ENCODE measurements around the gene LHX2. TPM values are rescaled to one million over a fixed set of nuclear protein-coding genes. Genes with fewer than 3 reads are reported as not detected.

Gene LHX2
- total RNA-seq, 2 experiments from 2014 or later, result not detected

GRCh38 chr9:124001866-124002525 lies 9.6 kb upstream of the LHX2 start:
- peaks cover 32% of the 10 kb centered on the region for H3K4me1 Mint-ChIP-seq
- CTCF ChIA-PET, result interaction anchor here (0.5 to 0.6 kb wide), 2 partner anchors 145 to 614 kb away, joined by 3 read pairs; no protein-coding TSS in a partner anchor
- H3K4me3 Mint-ChIP-seq, result no peak overlapping the region
- H3K36me3 Mint-ChIP-seq (ENCODE audit: low read depth), result peaks cover 1% of the 10 kb centered on the region
- POLR2A ChIA-PET, result no interaction called here
- no peak overlapping the region for H3K27ac Mint-ChIP-seq
- DNase-seq, result no peak
- no peaks in the 10 kb centered on the region for H3K9me3 Mint-ChIP-seq
- peaks cover 91% of the 10 kb centered on the region for H3K27me3 Mint-ChIP-seq

DNA sequence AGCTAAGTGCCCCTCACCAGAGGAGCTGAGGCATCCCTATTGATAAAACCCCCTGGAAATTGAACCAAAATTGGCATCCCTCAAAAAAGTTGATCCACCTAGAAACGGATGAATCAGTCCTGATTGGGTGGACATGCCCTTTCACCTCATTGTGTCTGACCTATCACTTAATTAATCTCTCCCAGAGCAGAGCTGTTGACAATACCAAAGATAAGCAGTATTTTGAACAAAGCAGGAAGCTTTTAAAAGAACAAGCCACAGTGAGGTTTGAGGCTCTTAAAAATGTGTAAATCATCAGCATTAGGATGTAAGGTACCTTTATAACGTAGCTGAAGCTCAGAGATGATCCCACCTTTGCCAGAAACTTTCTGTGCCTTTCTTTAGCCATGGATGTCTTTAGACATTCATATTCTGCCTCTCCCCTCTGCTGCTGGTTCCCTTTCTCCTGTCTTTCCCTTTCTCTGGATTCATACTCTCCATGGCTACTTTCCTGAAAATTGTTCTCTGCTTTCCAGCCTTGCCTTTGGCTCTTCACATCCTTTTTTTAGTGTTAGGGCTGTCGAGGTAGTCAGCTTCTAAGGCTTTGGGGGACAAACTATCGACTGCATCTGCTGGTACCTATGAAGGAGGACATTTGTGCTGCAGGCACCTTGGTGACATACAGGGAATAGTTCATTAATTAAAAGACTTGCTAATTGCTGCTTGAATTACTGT lies 7.8 kb upstream of the LHX2 start:
- ChIA-PET CTCF (interaction anchor here (0.8 kb wide), 1 partner anchor 10 kb away, joined by 3 read pairs; no protein-coding TSS in a partner anchor), POLR2A (no interaction called here)
- DNase-seq, result no peak
- no peak overlapping the region for H3K4me3 Mint-ChIP-seq
- peaks cover 1% of the 10 kb centered on the region for H3K36me3 Mint-ChIP-seq (ENCODE audit: low read depth)
- peaks cover 21% of the 10 kb centered on the region for H3K4me1 Mint-ChIP-seq
- H3K9me3 Mint-ChIP-seq, result no peaks in the 10 kb centered on the region
- H3K27me3 Mint-ChIP-seq, result peaks cover 86% of the 10 kb centered on the region
- no peak overlapping the region for H3K27ac Mint-ChIP-seq

DNA sequence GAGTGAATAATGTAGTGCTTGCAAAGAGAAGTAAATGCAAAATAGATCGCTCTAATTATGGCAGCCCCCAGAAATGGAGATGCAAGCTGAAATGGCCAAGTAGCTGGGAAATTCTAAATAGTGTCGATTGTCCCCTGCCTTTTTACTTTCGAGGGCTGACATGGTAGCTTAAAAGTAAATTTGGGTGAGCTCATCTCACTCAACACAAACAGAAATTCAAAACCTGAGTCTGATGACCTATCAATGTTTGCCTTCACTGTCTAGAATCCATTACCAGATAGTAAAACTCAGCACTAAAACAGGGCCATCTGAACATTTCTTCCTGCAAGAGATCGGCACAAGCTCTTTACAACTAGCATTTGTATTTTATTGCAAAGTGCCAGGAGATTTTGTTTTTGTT lies 7.0 kb upstream of the LHX2 start:
- Mint-ChIP-seq H3K27ac (no peak overlapping the region), H3K4me1 (peaks cover 19% of the 10 kb centered on the region), H3K36me3 (ENCODE audit: low read depth) (peaks cover 1% of the 10 kb centered on the region), H3K9me3 (peaks cover 3% of the 10 kb centered on the region), H3K27me3 (peaks cover 88% of the 10 kb centered on the region), H3K4me3 (no peak overlapping the region)
- ChIA-PET POLR2A (no interaction called here), CTCF (interaction anchor here (0.8 to 1.2 kb wide), 3 partner anchors 9 to 36 kb away, joined by 3 read pairs; no protein-coding TSS in a partner anchor)
- no peak for DNase-seq

- peaks cover 94% of the 10 kb centered on the region for H3K27me3 Mint-ChIP-seq
- H3K4me3 Mint-ChIP-seq, result no peak overlapping the region
- DNase-seq, result no peak
- H3K4me1 Mint-ChIP-seq, result peaks cover 21% of the 10 kb centered on the region
- POLR2A ChIA-PET, result no interaction called here
- H3K27ac Mint-ChIP-seq, result no peak overlapping the region
- H3K36me3 Mint-ChIP-seq (ENCODE audit: low read depth), result peaks cover 2% of the 10 kb centered on the region
- CTCF ChIA-PET, result interaction anchor here (1.0 to 1.2 kb wide), 2 partner anchors 13 to 35 kb away, joined by 3 read pairs; no protein-coding TSS in a partner anchor
- peaks cover 3% of the 10 kb centered on the region for H3K9me3 Mint-ChIP-seq
Measured at GRCh38 chr9:124005029-124005771, 6.4 kb upstream of the LHX2 start.

GRCh38 chr9:124006448-124007361 lies 4.9 kb upstream of the LHX2 start:
- Mint-ChIP-seq H3K36me3 (ENCODE audit: low read depth) (peaks cover 5% of the 10 kb centered on the region), H3K4me1 (peaks cover 17% of the 10 kb centered on the region), H3K9me3 (peaks cover 3% of the 10 kb centered on the region), H3K27ac (no peak overlapping the region), H3K4me3 (no peak overlapping the region), H3K27me3 (peaks cover 88% of the 10 kb centered on the region)
- no peak for DNase-seq
- ChIA-PET CTCF (no interaction called here), POLR2A (no interaction called here)

GRCh38 chr9:124007565-124008302 lies 3.8 kb upstream of the LHX2 start:
- Mint-ChIP-seq H3K4me3 (peak overlapping the region; percentile 29), H3K27me3 (peaks cover 78% of the 10 kb centered on the region), H3K36me3 (ENCODE audit: low read depth) (peaks cover 5% of the 10 kb centered on the region), H3K4me1 (peaks cover 17% of the 10 kb centered on the region), H3K9me3 (peaks cover 3% of the 10 kb centered on the region), H3K27ac (peak overlapping the region; percentile 68)
- no peak for DNase-seq
- CTCF ChIA-PET, result no interaction called here
- POLR2A ChIA-PET, result no interaction called here

- ChIA-PET CTCF (no interaction called here), POLR2A (no interaction called here)
- peaks cover 17% of the 10 kb centered on the region for H3K4me1 Mint-ChIP-seq
- peaks cover 3% of the 10 kb centered on the region for H3K9me3 Mint-ChIP-seq
- peak overlapping the region; percentile 68 for H3K27ac Mint-ChIP-seq
- peaks cover 5% of the 10 kb centered on the region for H3K36me3 Mint-ChIP-seq (ENCODE audit: low read depth)
- H3K4me3 Mint-ChIP-seq, result peak overlapping the region; percentile 29
- peaks cover 75% of the 10 kb centered on the region for H3K27me3 Mint-ChIP-seq
- DNase-seq, result no peak
Measured at GRCh38 chr9:124008303-124008693, 3.3 kb upstream of the LHX2 start.

DNA sequence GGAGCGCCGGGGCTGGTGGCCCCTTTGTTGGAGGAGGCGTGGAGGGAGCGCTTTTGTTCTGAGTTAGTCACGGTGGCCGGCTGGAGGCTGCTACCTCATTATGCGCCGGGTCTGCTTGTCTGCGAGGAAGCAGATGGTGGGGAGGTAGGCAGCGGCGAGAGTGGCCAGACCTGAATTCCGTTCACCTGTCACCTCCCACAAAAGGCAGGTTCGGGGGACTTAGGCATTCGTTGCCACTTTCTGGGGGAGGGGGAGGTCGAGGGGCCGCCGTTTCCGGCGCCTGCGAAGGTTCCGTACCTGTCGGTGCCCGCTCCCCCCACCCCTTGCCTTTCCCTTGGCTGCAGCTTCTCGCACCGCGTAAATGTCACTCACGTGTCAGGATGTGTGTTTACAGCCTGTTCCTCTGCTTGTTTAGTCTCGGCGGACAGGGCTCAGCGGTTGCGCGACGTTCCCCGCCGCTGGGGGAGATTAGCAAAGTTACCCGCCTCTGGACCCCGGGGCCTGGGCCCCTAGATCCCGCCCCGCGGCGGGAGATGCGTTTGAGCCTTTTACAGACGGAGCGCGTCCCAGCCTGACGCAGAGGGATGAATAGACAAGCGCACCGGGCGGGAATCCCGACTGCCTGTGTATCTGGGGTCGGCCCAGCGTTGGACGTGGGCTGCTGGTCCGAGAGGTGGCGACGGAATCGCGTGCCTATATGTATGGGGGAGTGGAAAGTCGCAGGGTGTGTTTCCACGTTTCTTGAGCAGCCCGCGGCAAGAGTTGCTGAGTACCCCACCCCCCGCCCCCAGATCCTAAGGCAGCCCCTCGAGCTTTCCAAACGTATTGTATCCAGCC lies 2.7 kb upstream of the LHX2 start:
- CTCF ChIA-PET, result no interaction called here
- Mint-ChIP-seq H3K27me3 (peaks cover 75% of the 10 kb centered on the region), H3K36me3 (ENCODE audit: low read depth) (peaks cover 5% of the 10 kb centered on the region), H3K4me1 (peaks cover 12% of the 10 kb centered on the region), H3K4me3 (peak overlapping the region; percentile 11), H3K9me3 (peaks cover 3% of the 10 kb centered on the region), H3K27ac (peak overlapping the region; percentile 70)
- DNase-seq, result no peak
- POLR2A ChIA-PET, result no interaction called here

DNA sequence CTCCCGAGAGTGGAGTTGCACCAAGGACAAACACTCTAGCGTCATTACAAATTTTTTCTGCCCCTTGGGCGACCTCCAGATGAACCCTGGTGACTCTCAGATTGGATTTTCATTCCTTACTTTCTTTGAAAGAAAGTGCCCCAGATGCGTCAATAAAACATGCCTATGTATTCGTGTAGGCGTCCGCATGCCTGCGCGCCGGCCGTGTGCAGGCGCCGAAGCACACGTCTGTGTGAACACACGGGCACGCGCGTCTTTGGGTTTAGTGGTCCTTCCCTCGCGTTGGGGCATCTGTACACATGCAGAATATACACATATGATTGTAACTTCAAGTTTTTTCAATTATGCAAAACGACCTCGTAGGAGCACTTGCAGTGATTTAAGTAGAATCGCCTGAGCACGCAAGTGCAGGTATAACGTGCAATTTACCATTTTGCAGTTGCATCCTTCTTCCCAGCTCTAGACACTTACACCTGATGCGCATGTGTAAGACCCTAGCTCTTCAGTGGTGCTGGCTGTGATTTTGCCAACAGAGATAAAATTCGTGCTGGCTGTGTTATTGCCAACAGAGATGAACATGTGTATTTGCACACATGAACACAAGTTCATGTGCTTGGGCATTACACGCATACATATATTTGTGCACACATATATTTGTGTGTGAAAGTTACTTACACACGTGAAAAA lies 1.9 kb upstream of the LHX2 start:
- ChIA-PET CTCF (no interaction called here), POLR2A (no interaction called here)
- Mint-ChIP-seq H3K4me1 (peaks cover 13% of the 10 kb centered on the region), H3K27me3 (peaks cover 75% of the 10 kb centered on the region), H3K27ac (peak overlapping the region; percentile 70), H3K9me3 (peaks cover 3% of the 10 kb centered on the region), H3K4me3 (peak overlapping the region; percentile 35), H3K36me3 (ENCODE audit: low read depth) (peaks cover 5% of the 10 kb centered on the region)
- DNase-seq, result no peak

DNA sequence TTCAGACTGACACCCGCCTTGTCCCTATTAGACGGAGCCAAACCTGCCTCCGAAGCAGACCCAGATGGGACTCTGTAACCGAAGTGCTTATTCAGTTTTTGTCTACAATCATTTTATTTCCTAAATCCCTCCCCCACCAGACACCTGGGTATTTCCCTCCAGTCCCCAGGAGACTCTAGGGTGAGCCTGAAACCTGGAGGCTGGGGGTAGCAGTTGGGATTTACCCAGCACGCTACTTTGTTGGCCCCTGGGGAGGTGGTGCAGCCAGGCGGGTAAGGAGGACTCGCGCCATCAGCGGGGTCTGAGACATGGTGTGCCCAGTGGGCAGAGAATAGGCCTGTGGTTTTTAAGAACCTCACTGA lies 1.3 kb upstream of the LHX2 start:
- ChIA-PET POLR2A (no interaction called here), CTCF (no interaction called here)
- H3K4me3 Mint-ChIP-seq, result peak overlapping the region; percentile 28
- peaks cover 5% of the 10 kb centered on the region for H3K36me3 Mint-ChIP-seq (ENCODE audit: low read depth)
- peaks cover 73% of the 10 kb centered on the region for H3K27me3 Mint-ChIP-seq
- DNase-seq, result no peak
- H3K9me3 Mint-ChIP-seq, result peaks cover 3% of the 10 kb centered on the region
- peak overlapping the region; percentile 14 for H3K27ac Mint-ChIP-seq
- H3K4me1 Mint-ChIP-seq, result peaks cover 13% of the 10 kb centered on the region

DNA sequence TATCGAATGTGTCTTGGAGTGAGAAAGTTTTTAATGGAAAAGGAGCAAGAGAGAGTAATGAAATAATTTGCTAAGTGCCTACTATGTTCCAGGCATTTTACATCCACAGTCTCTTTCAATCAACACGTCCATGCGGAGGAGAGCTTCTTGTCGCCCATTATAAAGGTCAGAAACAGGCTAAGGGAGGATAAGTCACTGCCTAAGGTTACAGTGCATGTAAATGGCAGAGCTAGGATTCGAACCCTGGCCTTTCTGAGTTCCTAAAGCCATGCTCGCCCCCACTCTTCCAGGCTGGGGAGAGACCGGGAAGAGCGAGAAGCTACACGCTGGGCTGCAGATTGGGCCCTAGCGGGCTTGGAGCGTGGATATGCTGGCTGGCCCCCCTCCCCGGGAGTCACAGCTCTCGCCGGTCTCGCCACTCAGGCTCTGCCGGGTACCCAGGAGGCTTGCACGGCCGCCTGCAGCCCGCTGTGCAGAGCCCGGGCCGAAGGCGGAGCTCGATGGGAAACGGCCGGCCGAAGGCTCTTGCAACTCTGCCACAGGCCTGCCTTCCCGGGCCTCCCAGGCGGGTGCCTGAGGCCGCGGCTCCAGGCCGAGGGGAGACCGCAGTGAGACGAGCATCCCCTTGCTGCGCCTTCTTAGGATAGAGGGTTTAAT lies 775 bp upstream of the LHX2 start:
- peak overlapping the region; percentile 14 for H3K27ac Mint-ChIP-seq
- peaks cover 5% of the 10 kb centered on the region for H3K36me3 Mint-ChIP-seq (ENCODE audit: low read depth)
- peaks cover 3% of the 10 kb centered on the region for H3K9me3 Mint-ChIP-seq
- POLR2A ChIA-PET, result no interaction called here
- H3K4me3 Mint-ChIP-seq, result peak overlapping the region; percentile 28
- CTCF ChIA-PET, result no interaction called here
- H3K4me1 Mint-ChIP-seq, result peaks cover 13% of the 10 kb centered on the region
- DNase-seq, result no peak
- peaks cover 73% of the 10 kb centered on the region for H3K27me3 Mint-ChIP-seq

Measured in activated CD4-positive, alpha-beta T cell treated with anti-CD3 and anti-CD28 coated beads, Interleukin-2, amount 10 ng/mL, durations not matched to agents 7 days and 5 days (primary cell).